Right lobe of liver (tissue), 6 donors: ENCODE data around the gene CELF6. TPM values are rescaled to one million over a fixed set of nuclear protein-coding genes. Genes with fewer than 3 reads are reported as not detected.
A peak's percentile ranks its signal among the peaks of the same experiment; 100 is the strongest.

Experiments
- ATAC-seq, 4 donors: fragments of 200-7000 bp; cut with Tn5 transposase; one replicate each; pipeline ENCODE4 v1.9.1; 2020; ENCODE audit warnings: mild to moderate bottlenecking in 4 of 4, moderate library complexity in 4 of 4
- DNase-seq, 3 donors: peaks; one replicate each; pipeline ENCODE4 v3.0.0-alpha.2; 2020
- H3K27ac ChIP-seq, 3 donors: fragments of 200-600 bp; one replicate each; pipeline ENCODE4 v1.8.0; 2022
- H3K27me3 ChIP-seq, 2 donors: fragments of 200-600 bp; one replicate each; pipeline ENCODE4 v1.8.0; 2022
- H3K36me3 ChIP-seq, 4 donors: fragments of 200-600 bp; sonication (generic) in 1 of 4; one replicate each; pipeline versions ENCODE4 v1.5.1 to v1.8.0; 2017 to 2022; ENCODE audit warnings: control low read depth in 1 of 4
- H3K4me1 ChIP-seq, 4 donors: fragments of 200-600 bp; sonication (generic) in 1 of 4; one replicate each; pipeline versions ENCODE4 v1.5.1 to v1.8.0; 2017 to 2022; ENCODE audit warnings: control low read depth in 1 of 4
- H3K4me3 ChIP-seq, 3 donors: fragments of 200-600 bp; one replicate each; pipeline ENCODE4 v1.8.0; 2022
- H3K9me3 ChIP-seq, 4 donors: fragments of 200-600 bp; sonication (generic) in 1 of 4; one replicate each; pipeline versions ENCODE4 v1.5.1 to v1.8.0; 2017 to 2022; ENCODE audit warnings: control low read depth in 1 of 4
- POLR2A ChIP-seq: fragments of 450-650 bp; IDR thresholded peaks from one replicate; pipeline ENCODE4 v1.6.1; 2017; ENCODE audit warnings: antibody characterized with exemption, mild to moderate bottlenecking
- WGBS: methylation state at CpG from one replicate; pipeline ENCODE4 v1.1.6; 2018; ENCODE audit warnings: low coverage, low lambda C conversion rate; ENCODE audit not compliant: insufficient coverage; ENCODE audit errors: missing lambda C conversion rate; 5-methylcytosine and 5-hydroxymethylcytosine counted together
- intact Hi-C, 2 donors: fragments of 100-400 bp; cut with DNase I; formaldehyde crosslinking; loops; one replicate each; pipeline versions ENCODE4 v1.11.2 to v1.14.1; 2022
- total RNA-seq, 6 experiments: library from RNA; depleted of rRNA in 2 of 6; stranded (reverse); fragments of >200 nt in 2 of 6; fragmentation: NEBNext Ultra II Directional in 3 of 6; extraction: Animal tissue kit (Norgen Biotek cat#: 25700) in 3 of 6; gene quantifications; one replicate each; pipeline versions ENCODE4 v1.1.0 to v1.2.4, GENCODE V29; 2016 to 2023
- TF ChIP-seq, protein P1 (sequence below), 4 donors: fragments of 200-600 bp in 3 of 4; fragments of 450-650 bp in 1 of 4; IDR thresholded peaks; one replicate each; pipeline versions ENCODE4 v1.5.1 to v1.8.0; 2016 to 2022; ENCODE audit warnings: antibody characterized with exemption in 4 of 4, mild to moderate bottlenecking in 2 of 4
- donor health status: DM: no; HTN: yes; CAD: no.
- donor health status: DM: no; HTN: no; CAD: no.
- donor health status: DM: no; HTN: no; CAD: no.
- donor health status: DM: no; HTN: yes; CAD: no.
- donor health status: DM: no; HTN: yes; CAD: no.

Gene CELF6
- total RNA-seq, 6 experiments from 2014 or later = 0.47 to 1.7 (median 1.2) TPM

GRCh38 chr15:72271895-72272212 is 48.1 kb downstream of the CELF6 start:
- H3K9me3 ChIP-seq = no peaks in the 10 kb centered on the region
- peaks cover 0 to 4% (median under 1%) of the 10 kb centered on the region in 4 donors for H3K36me3 ChIP-seq
- no peaks in the 10 kb centered on the region for H3K4me1 ChIP-seq
- peak overlapping the region; percentile 58 to 65 (median 60) for H3K27ac ChIP-seq
- DNase-seq (no peak), ATAC-seq (peak in 1 of 4 donors; percentile 1)
- 14% methylated on average over 9 of the region's 13 CpGs for WGBS
- peak overlapping the region; percentile 65 to 70 (median 68) for H3K4me3 ChIP-seq
- TF ChIP-seq POLR2A = no peak
- TF ChIP-seq, protein P1, sequence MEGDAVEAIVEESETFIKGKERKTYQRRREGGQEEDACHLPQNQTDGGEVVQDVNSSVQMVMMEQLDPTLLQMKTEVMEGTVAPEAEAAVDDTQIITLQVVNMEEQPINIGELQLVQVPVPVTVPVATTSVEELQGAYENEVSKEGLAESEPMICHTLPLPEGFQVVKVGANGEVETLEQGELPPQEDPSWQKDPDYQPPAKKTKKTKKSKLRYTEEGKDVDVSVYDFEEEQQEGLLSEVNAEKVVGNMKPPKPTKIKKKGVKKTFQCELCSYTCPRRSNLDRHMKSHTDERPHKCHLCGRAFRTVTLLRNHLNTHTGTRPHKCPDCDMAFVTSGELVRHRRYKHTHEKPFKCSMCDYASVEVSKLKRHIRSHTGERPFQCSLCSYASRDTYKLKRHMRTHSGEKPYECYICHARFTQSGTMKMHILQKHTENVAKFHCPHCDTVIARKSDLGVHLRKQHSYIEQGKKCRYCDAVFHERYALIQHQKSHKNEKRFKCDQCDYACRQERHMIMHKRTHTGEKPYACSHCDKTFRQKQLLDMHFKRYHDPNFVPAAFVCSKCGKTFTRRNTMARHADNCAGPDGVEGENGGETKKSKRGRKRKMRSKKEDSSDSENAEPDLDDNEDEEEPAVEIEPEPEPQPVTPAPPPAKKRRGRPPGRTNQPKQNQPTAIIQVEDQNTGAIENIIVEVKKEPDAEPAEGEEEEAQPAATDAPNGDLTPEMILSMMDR (IDR thresholded peaks at IDR 0.05) = no peak
- intact Hi-C loops = no loop called here
- H3K27me3 ChIP-seq = no peaks in the 10 kb centered on the region

- Histone ChIP-seq H3K27me3 (no peaks in the 10 kb centered on the region), H3K4me3 (no peak overlapping the region)
- TF ChIP-seq, protein P1 (IDR thresholded peaks at IDR 0.05) = no peak
- TF ChIP-seq POLR2A = no peak
Observed at GRCh38 chr15:72271221-72271620, 48.7 kb downstream of the CELF6 start.

DNA sequence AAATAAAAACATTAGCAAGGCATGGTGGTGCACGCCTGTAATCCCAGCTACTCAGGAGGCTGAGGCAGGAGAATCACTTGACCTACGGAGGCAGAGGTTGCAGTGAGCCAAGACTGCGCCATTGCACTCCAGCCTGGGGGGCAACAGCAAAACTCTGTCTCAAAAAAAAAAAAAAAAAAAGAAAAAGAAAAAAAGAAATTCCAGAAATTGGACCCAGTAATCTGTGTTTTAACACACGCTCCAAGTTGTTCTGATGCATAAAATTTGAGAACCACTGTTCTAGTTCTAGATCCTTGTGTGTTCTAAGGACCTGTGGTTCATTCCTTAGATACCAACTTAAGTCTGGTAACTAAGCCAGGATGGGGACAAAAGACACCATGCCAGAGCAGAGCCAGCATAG is 50.2 kb downstream of the CELF6 start:
- intact Hi-C loops = no loop called here

More at GRCh38 chr15:72271221-72271620, 48.7 kb downstream of the CELF6 start:
- ATAC-seq = no peak
- no peaks in the 10 kb centered on the region for H3K9me3 ChIP-seq
- H3K36me3 ChIP-seq = peaks cover 0 to 7% (median 2%) of the 10 kb centered on the region in 4 donors
- DNase-seq = no peak
- H3K27ac ChIP-seq = no peak overlapping the region
- intact Hi-C loops = no loop called here
- H3K4me1 ChIP-seq = no peaks in the 10 kb centered on the region
- WGBS = 69% methylated on average over 4 of the region's 4 CpGs

GRCh38 chr15:72265031-72265430 is 54.9 kb downstream of the CELF6 start:
- no peaks in the 10 kb centered on the region for H3K4me1 ChIP-seq
- 91% methylated on average over 5 of the region's 5 CpGs for WGBS
- TF ChIP-seq, protein P1 (IDR thresholded peaks at IDR 0.05) = no peak
- no peak for TF ChIP-seq POLR2A
- intact Hi-C loops = no loop called here
- no peaks in the 10 kb centered on the region for H3K9me3 ChIP-seq
- no peak overlapping the region for H3K4me3 ChIP-seq
- no peaks in the 10 kb centered on the region for H3K27me3 ChIP-seq
- H3K36me3 ChIP-seq = peaks cover 0 to 56% (median 18%) of the 10 kb centered on the region in 4 donors
- H3K27ac ChIP-seq = no peak overlapping the region
- no peak for ATAC-seq
- DNase-seq = no peak

More for the DNA sequence above, 50.2 kb downstream of the CELF6 start:
- no peak for ATAC-seq
- 100% methylated on average over 1 of the region's 4 CpGs for WGBS
- H3K27me3 ChIP-seq = no peaks in the 10 kb centered on the region
- no peak overlapping the region for H3K27ac ChIP-seq
- no peak for DNase-seq
- peaks cover 0 to 21% (median 3%) of the 10 kb centered on the region in 4 donors for H3K36me3 ChIP-seq
- no peaks in the 10 kb centered on the region for H3K4me1 ChIP-seq
- H3K9me3 ChIP-seq = no peaks in the 10 kb centered on the region
- H3K4me3 ChIP-seq = no peak overlapping the region
- TF ChIP-seq, protein P1 (IDR thresholded peaks at IDR 0.05) = no peak
